MM.1S (cell line): ENCODE measurements around the gene PMVK.
A peak's percentile ranks its signal among the peaks of the same experiment; 100 is the strongest.

Experiments
- DNase-seq: peaks from one replicate; pipeline ENCODE4 v3.0.0-alpha.2; 2015
- H2AFZ ChIP-seq: fragments of 300-600 bp; sonication (generic); 2 replicates; pipeline ENCODE4 v1.6.0; 2016; ENCODE audit warnings: antibody characterized with exemption, low read length
- H3F3A ChIP-seq: fragments of 300-600 bp; sonication (generic); 2 replicates; pipeline ENCODE4 v1.6.1; 2016; ENCODE audit warnings: mild to moderate bottlenecking, antibody characterized with exemption, low read length, moderate library complexity, mixed read lengths; ENCODE audit not compliant: insufficient read depth
- H3K27ac ChIP-seq: fragments of 300-600 bp; sonication (generic); 2 replicates; pipeline ENCODE4 v1.5.1; 2016; ENCODE audit warnings: mild to moderate bottlenecking, low read length
- H3K27me3 ChIP-seq: fragments of 300-600 bp; sonication (generic); replicated peaks from 2 replicates; pipeline ENCODE4 v1.6.0; 2016; ENCODE audit warnings: low read length; ENCODE audit not compliant: insufficient read depth
- H3K36me3 ChIP-seq: fragments of 300-600 bp; sonication (generic); replicated peaks from 2 replicates; pipeline ENCODE4 v1.6.1; 2016; ENCODE audit warnings: mild to moderate bottlenecking, low read length, mixed read lengths; ENCODE audit not compliant: insufficient read depth
- H3K4me1 ChIP-seq: fragments of 300-600 bp; sonication (generic); 2 replicates; pipeline ENCODE4 v1.6.1; 2016; ENCODE audit warnings: low read length, mixed read lengths
- H3K4me2 ChIP-seq: fragments of 300-600 bp; sonication (generic); 2 replicates; pipeline ENCODE4 v1.6.0; 2016; ENCODE audit warnings: low read depth, low read length
- H3K4me3 ChIP-seq: fragments of 300-600 bp; sonication (generic); 2 replicates; pipeline ENCODE4 v1.5.1; 2016; ENCODE audit warnings: low read length, mixed read lengths
- H3K79me2 ChIP-seq: fragments of 300-600 bp; sonication (generic); 2 replicates; pipeline ENCODE4 v1.6.1; 2016; ENCODE audit warnings: mixed run types, low read length, mixed read lengths
- H3K9ac ChIP-seq: fragments of 300-600 bp; sonication (generic); 2 replicates; pipeline ENCODE4 v1.6.1; 2016; ENCODE audit warnings: low read length, mixed read lengths
- H3K9me2 ChIP-seq: fragments of 300-600 bp; sonication (generic); replicated peaks from 2 replicates; pipeline ENCODE4 v1.6.1; 2016; ENCODE audit warnings: mild to moderate bottlenecking, low read length, mixed read lengths; ENCODE audit not compliant: insufficient read depth
- H3K9me3 ChIP-seq: fragments of 300-600 bp; sonication (generic); replicated peaks from 2 replicates; pipeline ENCODE4 v1.6.1; 2016; ENCODE audit warnings: mild to moderate bottlenecking, low read length, mixed read lengths; ENCODE audit not compliant: insufficient read depth
- H4K20me1 ChIP-seq: fragments of 300-600 bp; sonication (generic); 2 replicates; pipeline ENCODE4 v1.6.1; 2016; ENCODE audit warnings: mild to moderate bottlenecking, low read length, moderate library complexity, mixed read lengths; ENCODE audit not compliant: insufficient read depth
- EZH2 ChIP-seq: fragments of 300-600 bp; sonication (generic); optimal IDR thresholded peaks from 2 replicates; pipeline ENCODE3; 2017; ENCODE audit warnings: low read depth, mild to moderate bottlenecking, antibody characterized with exemption, low read length, mixed read lengths
- EZH2phosphoT487 ChIP-seq: fragments of 300-600 bp; sonication (generic); IDR thresholded peaks from 2 replicates; pipeline ENCODE4 v1.6.1; 2018; ENCODE audit warnings: antibody characterized with exemption, low read length
- TF ChIP-seq, protein P1 (sequence below): fragments of 300-600 bp; sonication (generic); IDR thresholded peaks from 2 replicates; pipeline ENCODE4 v1.5.1; 2016; ENCODE audit warnings: antibody characterized with exemption, low read length, mixed read lengths

PMVK gene

DNA sequence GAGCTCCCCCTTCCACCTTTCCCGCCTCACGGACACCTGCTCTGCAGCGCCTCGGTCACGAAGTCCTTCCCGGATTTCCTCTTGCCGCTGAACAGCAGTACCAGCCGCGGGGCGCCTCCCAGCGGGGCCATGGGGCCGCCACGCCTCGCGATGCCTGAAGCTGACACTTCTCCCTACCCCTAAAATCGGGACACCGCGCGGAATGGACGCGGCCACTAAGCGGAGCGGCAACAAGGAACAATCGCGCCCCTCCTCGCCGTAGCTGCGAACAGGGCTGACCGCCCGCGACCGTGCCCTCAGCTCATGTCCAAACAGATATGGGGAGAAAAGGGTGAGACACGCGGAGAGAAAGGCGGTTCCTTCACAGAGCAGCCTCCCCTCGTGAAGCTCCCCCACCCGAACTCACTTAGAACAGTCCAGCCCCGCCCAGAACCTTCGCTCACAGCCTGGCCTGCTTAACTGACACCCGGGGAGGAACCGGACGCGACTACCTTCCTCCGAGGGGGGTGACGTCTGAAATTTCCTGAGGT lies at the start of gene PMVK:
Gene PMVK (minus strand): TSS at position 165 of the 530 bp plus-strand sequence. CDS start 34 bp downstream, at position 131.
- Histone ChIP-seq H3K27me3 (no peaks in the 10 kb centered on the region), H3K4me2 (peak within 1 kb of the TSS; percentile 92), H3F3A (peaks cover 44% of the 10 kb centered on the region), H3K9me2 (no peaks in the 10 kb centered on the region), H3K4me1 (peaks cover 45% of the 10 kb centered on the region), H3K9me3 (no peaks in the 10 kb centered on the region), H3K9ac (peak within 1 kb of the TSS; percentile 94), H2AFZ (peak within 1 kb of the TSS; percentile 67), H4K20me1 (no peaks in the 10 kb centered on the region), H3K36me3 (no peaks in the 10 kb centered on the region), H3K79me2 (peaks cover 38% of the 10 kb centered on the region), H3K27ac (peak within 1 kb of the TSS; percentile 91), H3K4me3 (peak within 1 kb of the TSS; percentile 68)
- peak; percentile 100 for DNase-seq
- TF ChIP-seq EZH2phosphoT487: no peak
- TF ChIP-seq, protein P1, sequence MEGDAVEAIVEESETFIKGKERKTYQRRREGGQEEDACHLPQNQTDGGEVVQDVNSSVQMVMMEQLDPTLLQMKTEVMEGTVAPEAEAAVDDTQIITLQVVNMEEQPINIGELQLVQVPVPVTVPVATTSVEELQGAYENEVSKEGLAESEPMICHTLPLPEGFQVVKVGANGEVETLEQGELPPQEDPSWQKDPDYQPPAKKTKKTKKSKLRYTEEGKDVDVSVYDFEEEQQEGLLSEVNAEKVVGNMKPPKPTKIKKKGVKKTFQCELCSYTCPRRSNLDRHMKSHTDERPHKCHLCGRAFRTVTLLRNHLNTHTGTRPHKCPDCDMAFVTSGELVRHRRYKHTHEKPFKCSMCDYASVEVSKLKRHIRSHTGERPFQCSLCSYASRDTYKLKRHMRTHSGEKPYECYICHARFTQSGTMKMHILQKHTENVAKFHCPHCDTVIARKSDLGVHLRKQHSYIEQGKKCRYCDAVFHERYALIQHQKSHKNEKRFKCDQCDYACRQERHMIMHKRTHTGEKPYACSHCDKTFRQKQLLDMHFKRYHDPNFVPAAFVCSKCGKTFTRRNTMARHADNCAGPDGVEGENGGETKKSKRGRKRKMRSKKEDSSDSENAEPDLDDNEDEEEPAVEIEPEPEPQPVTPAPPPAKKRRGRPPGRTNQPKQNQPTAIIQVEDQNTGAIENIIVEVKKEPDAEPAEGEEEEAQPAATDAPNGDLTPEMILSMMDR: peak; percentile 60

DNA sequence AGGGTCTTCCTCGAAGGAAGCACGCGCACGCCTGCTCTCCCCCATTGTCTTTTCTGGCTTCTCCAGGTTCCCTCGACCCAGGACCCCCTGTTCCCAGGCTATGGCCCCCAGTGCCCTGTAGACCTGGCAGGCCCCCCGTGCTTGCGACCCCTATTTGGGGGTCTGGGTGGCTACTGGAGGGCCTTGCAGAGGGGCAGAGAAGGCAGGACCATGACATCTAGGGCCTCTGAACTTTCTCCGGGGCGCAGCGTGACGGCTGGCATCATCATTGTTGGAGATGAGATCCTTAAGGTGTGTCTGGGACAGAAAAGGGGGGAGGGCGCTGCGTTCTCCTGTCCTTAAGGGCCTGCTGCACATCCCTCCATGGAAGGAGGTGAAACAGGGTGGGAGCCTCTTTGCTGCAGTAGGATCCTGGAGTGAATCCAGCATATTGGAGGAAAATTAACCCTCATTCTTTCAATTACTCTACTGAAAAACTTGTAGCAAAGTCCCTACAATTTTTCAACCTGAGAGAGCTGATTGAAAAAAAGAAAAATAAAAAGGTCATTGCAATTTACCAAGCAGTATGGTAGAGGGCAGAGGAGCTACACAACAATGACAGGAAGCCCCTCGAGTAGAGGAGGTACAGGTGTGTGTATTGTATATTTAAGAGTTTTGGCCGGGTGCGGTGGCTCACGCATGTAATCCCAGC lies 47.4 kb upstream of the PMVK start:
- Histone ChIP-seq H3K4me2 (peak overlapping the region; percentile 92), H3K4me1 (peaks cover 5% of the 10 kb centered on the region; the same call in 1 of the 2 replicates), H3K27me3 (no peaks in the 10 kb centered on the region), H3F3A (peaks cover 34% of the 10 kb centered on the region), H3K9ac (peak overlapping the region; percentile 79), H3K79me2 (peaks cover 90% of the 10 kb centered on the region), H3K9me2 (no peaks in the 10 kb centered on the region), H3K36me3 (peaks cover 17% of the 10 kb centered on the region), H2AFZ (no peak overlapping the region), H3K9me3 (no peaks in the 10 kb centered on the region), H4K20me1 (no peaks in the 10 kb centered on the region), H3K4me3 (peak overlapping the region; percentile 86), H3K27ac (peak overlapping the region; percentile 56; the same call in 1 of the 2 replicates)
- DNase-seq: peak; percentile 50
- TF ChIP-seq, protein P1: 0 out of 2 replicates have a peak, but pooled peaks have one; percentile 19
- TF ChIP-seq EZH2phosphoT487 (no peak), EZH2 (no peak)

DNA sequence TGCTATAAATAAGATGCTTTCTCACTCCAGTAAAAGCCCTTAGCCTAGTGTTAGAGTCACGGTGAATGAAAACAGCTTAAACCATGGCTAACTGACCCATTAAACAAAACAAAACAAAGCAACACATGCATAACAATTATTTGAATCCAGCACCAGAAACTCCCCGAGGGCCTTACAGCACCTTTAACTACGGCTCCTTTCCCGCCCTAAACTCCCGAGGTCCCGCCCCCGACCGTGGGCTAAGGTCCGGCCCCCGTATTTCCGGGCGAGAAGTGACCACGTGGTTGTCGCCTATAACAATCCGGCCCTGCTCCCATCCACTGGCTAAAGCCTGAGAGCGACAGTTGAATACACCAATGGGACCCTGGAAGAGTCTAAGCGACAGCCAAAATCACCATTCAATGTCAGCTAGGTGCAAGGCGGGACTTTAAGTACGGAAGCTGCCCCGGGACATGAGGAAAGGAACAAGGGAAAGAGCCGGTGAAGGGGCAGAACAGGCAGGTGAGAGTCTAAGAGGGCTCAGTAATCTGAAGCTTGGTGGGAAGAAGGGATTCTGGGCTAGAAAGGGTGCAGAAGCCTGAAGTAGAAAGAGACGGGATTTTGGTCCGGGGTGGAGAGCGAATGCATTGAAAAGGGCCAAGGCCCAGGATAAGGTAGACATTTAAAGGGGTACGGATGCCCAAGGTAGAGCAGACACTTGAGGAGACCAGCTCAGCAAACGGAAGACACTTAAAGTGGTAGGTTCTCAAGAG lies 46.6 kb upstream of the PMVK start, which contains the start of gene FLAD1:
Gene FLAD1 (plus strand): TSS at position 448 of the 752 bp plus-strand sequence. CDS start 351 bp downstream, outside the sequence.
- no peaks in the 10 kb centered on the region for H4K20me1 ChIP-seq
- peak within 1 kb of the TSS; percentile 86 for H3K4me3 ChIP-seq
- peaks cover 34% of the 10 kb centered on the region for H3F3A ChIP-seq
- H3K79me2 ChIP-seq: peaks cover 87% of the 10 kb centered on the region
- H3K27me3 ChIP-seq: no peaks in the 10 kb centered on the region
- H2AFZ ChIP-seq: peak within 1 kb of the TSS; percentile 57
- DNase-seq: peak; percentile 100
- peak within 1 kb of the TSS; percentile 56 for H3K27ac ChIP-seq
- peaks cover 14% of the 10 kb centered on the region for H3K36me3 ChIP-seq
- no peaks in the 10 kb centered on the region for H3K9me2 ChIP-seq
- H3K4me1 ChIP-seq: peaks cover 5% of the 10 kb centered on the region; the same call in 1 of the 2 replicates
- no peak for TF ChIP-seq EZH2phosphoT487
- TF ChIP-seq, protein P1: no peak
- no peak for TF ChIP-seq EZH2
- peak within 1 kb of the TSS; percentile 92 for H3K4me2 ChIP-seq
- peak within 1 kb of the TSS; percentile 79 for H3K9ac ChIP-seq
- no peaks in the 10 kb centered on the region for H3K9me3 ChIP-seq
